Progenitor cell of endocrine pancreas (in vitro differentiated cells): ENCODE measurements around the gene HMX1. TPM values are rescaled to one million over a fixed set of nuclear protein-coding genes. Genes with fewer than 3 reads are reported as not detected.

Source experiments
- DNase-seq: peaks from one replicate; pipeline ENCODE4 v3.0.0; 2021; ENCODE audit warnings: low spot score; ENCODE audit not compliant: unreplicated experiment
- H3K27ac Mint-ChIP-seq: 2 replicates; pipeline ENCODE4 v1.8.0; 2021; ENCODE audit warnings: mild to moderate bottlenecking, moderate library complexity, mixed read lengths
- H3K27me3 Mint-ChIP-seq: 2 replicates; pipeline ENCODE4 v1.8.0; 2021; ENCODE audit warnings: mixed read lengths
- H3K36me3 Mint-ChIP-seq: 2 replicates; pipeline ENCODE4 v1.8.0; 2022; ENCODE audit warnings: mixed read lengths; ENCODE audit not compliant: insufficient read depth
- H3K4me1 Mint-ChIP-seq: 2 replicates; pipeline ENCODE4 v1.8.0; 2021; ENCODE audit warnings: low read depth, mixed read lengths
- H3K4me3 Mint-ChIP-seq: 2 replicates; pipeline ENCODE4 v1.8.0; 2021; ENCODE audit warnings: low read depth, mild to moderate bottlenecking, moderate library complexity, mixed read lengths
- H3K9me3 Mint-ChIP-seq: 2 replicates; pipeline ENCODE4 v1.8.0; 2021; ENCODE audit warnings: low read depth, mixed read lengths
- total RNA-seq: library from RNA; stranded (reverse); gene quantifications from 2 replicates; pipeline ENCODE4 v1.2.1, GENCODE V29; 2021
- TF ChIP-seq, protein P1 (sequence below): fragments of 200-600 bp; sonication (generic); IDR thresholded peaks from one replicate; pipeline ENCODE4 v1.5.0; 2021; ENCODE audit warnings: antibody characterized with exemption, mild to moderate bottlenecking; ENCODE audit not compliant: unreplicated experiment

The HMX1 gene
- total RNA-seq, 1 donor from 2014 or later: 0.65 TPM

DNA sequence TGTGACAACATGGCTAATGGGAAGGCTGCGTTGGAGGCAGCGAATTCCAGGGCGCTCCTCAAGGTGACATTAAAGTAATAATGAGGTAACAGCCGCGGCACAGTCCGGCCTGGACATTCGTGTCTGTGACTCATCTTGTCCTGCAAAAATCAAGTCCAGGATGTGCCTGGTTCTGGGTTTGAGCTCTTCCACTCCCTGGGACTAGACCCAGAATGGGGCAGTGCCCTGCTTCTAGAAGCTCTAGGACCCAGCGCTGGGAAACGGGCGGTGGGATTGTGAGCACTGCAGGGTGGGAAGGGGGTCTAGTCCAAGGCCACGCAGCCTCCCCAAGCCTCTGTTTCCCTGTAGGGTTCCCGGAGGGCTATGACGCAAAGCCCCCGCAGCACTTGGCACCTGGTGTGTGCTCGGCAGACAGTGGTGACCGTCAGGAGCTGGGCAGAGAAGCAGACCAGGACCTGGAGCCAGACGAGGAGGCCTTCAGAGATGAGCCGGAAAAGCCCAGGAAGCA is 34.9 kb downstream of the HMX1 start:
- H3K4me1 Mint-ChIP-seq: peaks cover 3% of the 10 kb centered on the region
- H3K27ac Mint-ChIP-seq: no peak overlapping the region
- peaks cover 21% of the 10 kb centered on the region for H3K27me3 Mint-ChIP-seq
- no peaks in the 10 kb centered on the region for H3K9me3 Mint-ChIP-seq
- no peak for DNase-seq
- no peak overlapping the region for H3K4me3 Mint-ChIP-seq
- no peaks in the 10 kb centered on the region for H3K36me3 Mint-ChIP-seq
- TF ChIP-seq, protein P1, sequence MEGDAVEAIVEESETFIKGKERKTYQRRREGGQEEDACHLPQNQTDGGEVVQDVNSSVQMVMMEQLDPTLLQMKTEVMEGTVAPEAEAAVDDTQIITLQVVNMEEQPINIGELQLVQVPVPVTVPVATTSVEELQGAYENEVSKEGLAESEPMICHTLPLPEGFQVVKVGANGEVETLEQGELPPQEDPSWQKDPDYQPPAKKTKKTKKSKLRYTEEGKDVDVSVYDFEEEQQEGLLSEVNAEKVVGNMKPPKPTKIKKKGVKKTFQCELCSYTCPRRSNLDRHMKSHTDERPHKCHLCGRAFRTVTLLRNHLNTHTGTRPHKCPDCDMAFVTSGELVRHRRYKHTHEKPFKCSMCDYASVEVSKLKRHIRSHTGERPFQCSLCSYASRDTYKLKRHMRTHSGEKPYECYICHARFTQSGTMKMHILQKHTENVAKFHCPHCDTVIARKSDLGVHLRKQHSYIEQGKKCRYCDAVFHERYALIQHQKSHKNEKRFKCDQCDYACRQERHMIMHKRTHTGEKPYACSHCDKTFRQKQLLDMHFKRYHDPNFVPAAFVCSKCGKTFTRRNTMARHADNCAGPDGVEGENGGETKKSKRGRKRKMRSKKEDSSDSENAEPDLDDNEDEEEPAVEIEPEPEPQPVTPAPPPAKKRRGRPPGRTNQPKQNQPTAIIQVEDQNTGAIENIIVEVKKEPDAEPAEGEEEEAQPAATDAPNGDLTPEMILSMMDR: no peak

DNA sequence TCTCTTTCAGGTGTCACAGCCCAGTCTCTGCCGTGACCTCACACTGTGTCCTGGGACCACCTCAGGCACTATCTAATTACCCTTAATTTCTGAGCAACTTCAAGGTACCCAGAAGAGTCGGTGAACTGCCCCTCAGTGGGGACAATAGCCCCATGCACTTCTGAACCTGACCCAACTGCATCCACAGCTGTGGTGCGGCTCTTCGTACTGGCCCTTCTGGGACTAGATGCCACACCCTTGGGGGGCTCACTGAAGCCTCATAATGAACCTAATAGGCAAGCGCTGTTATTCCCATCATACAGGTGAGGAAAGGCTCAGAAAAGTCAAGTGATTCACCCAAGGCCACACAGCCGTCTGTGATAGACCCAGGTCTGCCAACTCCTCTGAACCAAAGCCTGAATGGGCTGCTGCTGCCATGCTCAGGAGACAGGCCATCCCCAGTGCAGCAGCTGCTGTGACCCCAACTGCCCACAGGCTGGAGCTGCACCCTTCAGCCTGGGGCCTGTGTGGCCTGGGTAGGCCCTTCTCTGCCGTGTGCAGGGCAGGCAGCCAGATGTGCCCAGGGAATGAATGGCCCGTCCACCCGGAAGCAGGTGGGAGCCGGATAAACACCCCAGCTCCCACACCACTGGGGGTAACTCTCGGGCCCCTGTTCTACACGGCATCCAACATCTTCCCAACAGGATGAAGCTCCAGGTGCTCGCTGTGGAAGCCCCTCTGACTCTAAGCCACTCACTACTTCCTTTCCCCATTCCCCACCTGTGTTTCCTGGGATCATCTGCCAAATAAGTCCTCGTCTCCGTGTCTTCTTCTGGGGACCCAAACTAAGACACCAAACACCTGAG is 35.9 kb downstream of the HMX1 start:
- Mint-ChIP-seq H3K27ac (no peak overlapping the region), H3K4me1 (peaks cover 3% of the 10 kb centered on the region), H3K4me3 (no peak overlapping the region), H3K36me3 (no peaks in the 10 kb centered on the region), H3K9me3 (no peaks in the 10 kb centered on the region), H3K27me3 (peaks cover 26% of the 10 kb centered on the region)
- DNase-seq: no peak
- TF ChIP-seq, protein P1: no peak

- H3K4me1 Mint-ChIP-seq: peaks cover 3% of the 10 kb centered on the region
- no peak overlapping the region for H3K4me3 Mint-ChIP-seq
- no peaks in the 10 kb centered on the region for H3K36me3 Mint-ChIP-seq
- no peak for DNase-seq
- peaks cover 29% of the 10 kb centered on the region for H3K27me3 Mint-ChIP-seq
- peak overlapping the region; percentile 64 for H3K27ac Mint-ChIP-seq
- no peaks in the 10 kb centered on the region for H3K9me3 Mint-ChIP-seq
- TF ChIP-seq, protein P1: no peak
Measured at GRCh38 chr4:8834681-8835220, 36.9 kb downstream of the HMX1 start.

DNA sequence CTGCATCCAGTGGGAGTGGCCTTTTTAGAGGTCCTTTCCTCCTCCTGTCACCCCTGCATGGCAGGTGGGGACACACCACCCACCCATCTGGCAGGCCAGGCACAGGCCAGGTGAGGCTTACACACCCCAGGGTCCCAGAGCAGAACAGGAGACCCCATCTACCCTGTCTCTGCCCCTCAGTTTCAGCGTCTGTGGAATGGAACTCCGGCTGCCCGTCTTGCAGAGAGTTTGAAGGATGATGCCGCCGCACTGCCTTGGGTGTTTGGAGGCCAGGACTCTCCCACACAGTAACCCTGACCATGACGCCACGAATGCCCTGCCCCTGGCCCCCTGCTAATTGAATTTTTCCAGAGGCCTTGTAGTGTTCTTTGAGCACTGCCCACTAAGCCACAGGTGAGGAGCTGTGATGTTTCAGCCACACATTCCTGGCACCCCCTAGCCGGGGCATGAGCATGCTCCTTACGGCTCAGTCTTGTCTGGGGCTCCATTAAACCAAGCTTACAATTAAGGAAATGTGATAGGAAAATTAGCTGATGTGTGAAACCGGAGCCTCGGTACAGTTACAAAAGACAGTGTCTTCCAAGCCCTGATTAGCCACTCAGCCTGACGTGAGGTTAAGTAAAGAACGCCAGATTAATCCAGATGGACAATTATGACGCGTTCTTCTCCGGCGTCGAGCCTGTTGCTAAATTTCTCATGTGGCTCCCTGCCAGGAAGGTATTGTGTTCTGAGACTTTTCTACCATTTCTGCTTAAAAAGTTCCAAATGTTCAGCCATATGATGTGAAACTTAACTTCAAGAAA is 39.3 kb downstream of the HMX1 start:
- Mint-ChIP-seq H3K36me3 (no peaks in the 10 kb centered on the region), H3K27ac (no peak overlapping the region), H3K9me3 (peaks cover 13% of the 10 kb centered on the region), H3K4me3 (no peak overlapping the region), H3K4me1 (peaks cover under 1% of the 10 kb centered on the region), H3K27me3 (peaks cover 43% of the 10 kb centered on the region)
- DNase-seq: no peak
- TF ChIP-seq, protein P1: no peak
